Progenitor cell of endocrine pancreas (in vitro differentiated cells): ENCODE measurements around the gene SH3BGRL. TPM values are rescaled to one million over a fixed set of nuclear protein-coding genes. Genes with fewer than 3 reads are reported as not detected.

Source experiments
- DNase-seq: peaks from one replicate; pipeline ENCODE4 v3.0.0; 2021; ENCODE audit warnings: low spot score; ENCODE audit not compliant: unreplicated experiment
- H3K27ac Mint-ChIP-seq: 2 replicates; pipeline ENCODE4 v1.8.0; 2021; ENCODE audit warnings: mild to moderate bottlenecking, moderate library complexity, mixed read lengths
- H3K27me3 Mint-ChIP-seq: 2 replicates; pipeline ENCODE4 v1.8.0; 2021; ENCODE audit warnings: mixed read lengths
- H3K36me3 Mint-ChIP-seq: 2 replicates; pipeline ENCODE4 v1.8.0; 2022; ENCODE audit warnings: mixed read lengths; ENCODE audit not compliant: insufficient read depth
- H3K4me1 Mint-ChIP-seq: 2 replicates; pipeline ENCODE4 v1.8.0; 2021; ENCODE audit warnings: low read depth, mixed read lengths
- H3K4me3 Mint-ChIP-seq: 2 replicates; pipeline ENCODE4 v1.8.0; 2021; ENCODE audit warnings: low read depth, mild to moderate bottlenecking, moderate library complexity, mixed read lengths
- H3K9me3 Mint-ChIP-seq: 2 replicates; pipeline ENCODE4 v1.8.0; 2021; ENCODE audit warnings: low read depth, mixed read lengths
- CTCF ChIP-seq: fragments of 200-600 bp; sonication (generic); IDR thresholded peaks from one replicate; pipeline ENCODE4 v1.5.0; 2021; ENCODE audit warnings: antibody characterized with exemption, mild to moderate bottlenecking; ENCODE audit not compliant: unreplicated experiment
- total RNA-seq: library from RNA; stranded (reverse); gene quantifications from 2 replicates; pipeline ENCODE4 v1.2.1, GENCODE V29; 2021

The SH3BGRL gene
- total RNA-seq, 1 donor from 2014 or later = 105 TPM

DNA sequence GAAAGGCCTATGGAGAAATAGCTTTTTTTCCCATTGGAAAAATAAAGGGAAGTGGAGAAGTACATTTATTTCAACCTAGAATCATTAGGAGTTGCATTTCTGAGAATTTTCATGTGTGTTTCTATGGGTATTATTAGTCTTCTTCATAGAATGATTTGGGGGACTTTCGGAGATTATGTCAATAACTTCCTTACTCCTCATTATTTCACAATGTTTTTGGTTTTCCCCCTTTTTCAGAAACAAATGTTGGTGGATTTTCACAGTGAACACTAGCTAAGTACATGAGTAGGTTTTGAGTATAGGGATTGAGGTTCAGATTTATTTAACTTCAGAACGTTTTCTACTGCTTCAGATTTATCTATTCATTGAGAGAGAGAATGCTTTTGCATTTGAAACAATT is 54.0 kb downstream of the SH3BGRL start:
- TF ChIP-seq CTCF = no peak
- H3K27me3 Mint-ChIP-seq = no peaks in the 10 kb centered on the region
- H3K4me3 Mint-ChIP-seq = no peak overlapping the region
- H3K36me3 Mint-ChIP-seq = no peaks in the 10 kb centered on the region
- peaks cover 26% of the 10 kb centered on the region for H3K4me1 Mint-ChIP-seq
- H3K9me3 Mint-ChIP-seq = peaks cover 4% of the 10 kb centered on the region
- no peak for DNase-seq
- peak overlapping the region; percentile 16 for H3K27ac Mint-ChIP-seq

GRCh38 chrX:81257817-81258216 is 55.9 kb downstream of the SH3BGRL start:
- Mint-ChIP-seq H3K36me3 (no peaks in the 10 kb centered on the region), H3K27me3 (no peaks in the 10 kb centered on the region), H3K9me3 (peaks cover 4% of the 10 kb centered on the region), H3K4me3 (no peak overlapping the region), H3K27ac (no peak overlapping the region), H3K4me1 (peaks cover 37% of the 10 kb centered on the region)
- no peak for TF ChIP-seq CTCF
- DNase-seq = no peak

DNA sequence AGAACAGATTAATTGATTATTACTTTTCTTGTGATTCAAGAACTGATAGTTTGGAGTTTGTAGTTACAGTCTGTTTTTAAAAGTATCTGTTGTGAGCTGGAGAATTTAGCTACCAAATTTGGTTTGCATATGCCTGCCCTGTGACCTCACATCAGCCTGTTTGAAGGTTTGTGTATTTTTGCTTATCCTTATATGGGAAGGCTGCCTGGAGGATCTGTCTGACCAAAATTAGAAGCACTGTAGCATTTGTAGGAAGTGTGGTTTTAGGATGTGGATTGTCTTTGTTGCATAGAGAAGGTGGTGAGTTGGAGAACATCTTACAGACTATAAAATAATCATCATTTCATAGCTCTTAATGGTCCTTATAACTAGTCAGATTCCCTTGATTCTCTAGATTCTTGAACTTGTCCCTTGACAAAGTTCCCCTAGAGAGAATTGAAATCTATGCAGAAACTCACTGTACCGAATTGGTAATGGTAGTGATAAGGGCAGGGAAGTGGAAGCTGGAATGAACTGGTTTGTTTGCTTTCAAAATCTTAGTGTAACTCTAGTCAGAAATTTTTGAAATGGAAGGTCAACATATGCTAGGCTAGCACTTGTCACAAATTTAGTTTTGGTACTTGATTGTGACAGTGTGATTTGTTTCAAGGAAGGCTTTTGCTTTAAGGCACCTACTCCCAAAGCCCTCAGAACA is 57.3 kb downstream of the SH3BGRL start:
- H3K27ac Mint-ChIP-seq = no peak overlapping the region
- TF ChIP-seq CTCF = no peak
- H3K4me1 Mint-ChIP-seq = peaks cover 39% of the 10 kb centered on the region
- H3K36me3 Mint-ChIP-seq = no peaks in the 10 kb centered on the region
- no peak for DNase-seq
- H3K9me3 Mint-ChIP-seq = no peaks in the 10 kb centered on the region
- H3K4me3 Mint-ChIP-seq = no peak overlapping the region
- no peaks in the 10 kb centered on the region for H3K27me3 Mint-ChIP-seq

DNA sequence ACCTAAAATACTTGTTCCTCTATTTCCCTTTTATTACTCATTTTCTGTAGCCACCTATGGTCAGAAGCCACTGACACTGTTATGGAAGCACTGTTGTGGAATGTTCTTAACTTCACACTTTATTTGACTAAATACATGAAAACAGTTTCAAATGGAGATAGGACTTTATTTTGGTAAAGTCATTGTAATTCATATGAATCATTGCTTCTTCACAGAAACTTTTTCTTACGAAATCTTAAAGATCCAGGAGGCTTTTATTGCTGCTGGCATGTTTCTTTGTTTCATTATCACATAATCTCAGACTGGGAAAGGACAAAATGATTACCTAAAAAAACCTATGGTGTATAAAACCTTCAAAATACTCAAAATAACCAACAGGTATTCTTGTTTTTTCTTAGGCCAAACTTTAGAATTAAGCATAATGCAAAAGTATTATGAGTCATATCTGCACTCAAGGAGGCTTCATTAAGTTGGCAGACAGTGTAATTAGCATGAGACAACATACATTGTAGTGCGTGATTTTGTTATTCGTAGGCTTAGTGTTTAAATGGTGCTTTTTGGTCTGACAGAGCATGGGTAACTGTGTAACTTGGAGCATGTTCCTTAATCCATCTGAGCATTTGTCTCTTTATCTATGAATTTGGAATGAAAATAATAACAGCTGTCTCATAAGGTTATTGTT is 58.0 kb downstream of the SH3BGRL start:
- Mint-ChIP-seq H3K36me3 (no peaks in the 10 kb centered on the region), H3K27ac (no peak overlapping the region), H3K4me3 (no peak overlapping the region), H3K4me1 (peaks cover 37% of the 10 kb centered on the region), H3K27me3 (no peaks in the 10 kb centered on the region), H3K9me3 (no peaks in the 10 kb centered on the region)
- DNase-seq = no peak
- no peak for TF ChIP-seq CTCF

- H3K4me1 Mint-ChIP-seq = peaks cover 27% of the 10 kb centered on the region
- DNase-seq = no peak
- no peak for TF ChIP-seq CTCF
- H3K4me3 Mint-ChIP-seq = no peak overlapping the region
- peaks cover 11% of the 10 kb centered on the region for H3K36me3 Mint-ChIP-seq
- H3K27ac Mint-ChIP-seq = no peak overlapping the region
- H3K27me3 Mint-ChIP-seq = no peaks in the 10 kb centered on the region
- H3K9me3 Mint-ChIP-seq = peaks cover 10% of the 10 kb centered on the region
Measured at GRCh38 chrX:81261576-81261975, 59.7 kb downstream of the SH3BGRL start.
